Measurements from ENCODE around the gene GPC3. TPM values are rescaled to one million over a fixed set of nuclear protein-coding genes. Genes with fewer than 3 reads are reported as not detected.

The GPC3 gene
- total RNA-seq, 2 experiments from 2014 or later = 0.43 to 0.49 TPM

DNA sequence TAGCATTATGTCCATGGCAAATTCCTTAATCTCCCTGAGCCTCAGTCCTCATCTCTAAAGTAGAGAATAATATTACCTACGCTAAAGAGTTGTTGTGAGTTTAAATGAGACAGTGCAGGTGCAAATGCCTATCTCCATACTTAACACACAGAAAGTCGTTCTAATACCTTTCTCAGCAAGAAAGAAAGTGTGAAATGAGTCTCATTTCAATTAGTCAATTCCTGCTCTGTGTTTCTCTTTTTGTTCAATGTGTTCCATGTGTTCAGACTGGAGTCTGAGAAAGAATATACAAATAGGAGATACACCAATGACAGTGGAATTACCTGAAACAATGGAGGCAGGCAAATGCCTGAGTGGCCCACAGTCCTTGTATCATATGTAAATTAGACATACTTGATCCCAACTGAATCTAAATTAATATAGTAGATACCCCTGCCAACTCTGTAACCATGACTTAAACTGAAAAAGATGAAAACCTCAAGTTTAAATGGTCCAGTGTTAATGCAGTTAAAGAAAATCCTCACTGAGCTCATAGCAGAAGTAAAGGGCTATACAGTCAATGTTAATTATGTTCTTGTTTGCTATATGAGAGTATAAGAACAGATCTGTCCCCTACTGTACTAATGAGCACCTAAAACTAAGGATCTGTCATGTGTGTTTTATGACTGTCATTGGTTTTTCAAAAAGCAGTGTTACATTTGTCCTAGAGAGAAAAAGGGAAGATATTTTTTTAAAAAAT lies 68.2 kb downstream of the GPC3 start:
- DNase-seq = no peak
- peaks cover 5% of the 10 kb centered on the region for H3K4me1 Mint-ChIP-seq (ENCODE audit: low read depth)
- no peaks in the 10 kb centered on the region for H3K9me3 Mint-ChIP-seq
- CTCF ChIA-PET = no interaction called here
- H3K4me3 Mint-ChIP-seq = no peak overlapping the region
- no peaks in the 10 kb centered on the region for H3K36me3 Mint-ChIP-seq (ENCODE audit: low read depth)
- no peaks in the 10 kb centered on the region for H3K27me3 Mint-ChIP-seq (ENCODE audit: low read depth)
- intact Hi-C loops (cut with micrococcal nuclease) = no loop called here
- no peak overlapping the region for H3K27ac Mint-ChIP-seq

DNA sequence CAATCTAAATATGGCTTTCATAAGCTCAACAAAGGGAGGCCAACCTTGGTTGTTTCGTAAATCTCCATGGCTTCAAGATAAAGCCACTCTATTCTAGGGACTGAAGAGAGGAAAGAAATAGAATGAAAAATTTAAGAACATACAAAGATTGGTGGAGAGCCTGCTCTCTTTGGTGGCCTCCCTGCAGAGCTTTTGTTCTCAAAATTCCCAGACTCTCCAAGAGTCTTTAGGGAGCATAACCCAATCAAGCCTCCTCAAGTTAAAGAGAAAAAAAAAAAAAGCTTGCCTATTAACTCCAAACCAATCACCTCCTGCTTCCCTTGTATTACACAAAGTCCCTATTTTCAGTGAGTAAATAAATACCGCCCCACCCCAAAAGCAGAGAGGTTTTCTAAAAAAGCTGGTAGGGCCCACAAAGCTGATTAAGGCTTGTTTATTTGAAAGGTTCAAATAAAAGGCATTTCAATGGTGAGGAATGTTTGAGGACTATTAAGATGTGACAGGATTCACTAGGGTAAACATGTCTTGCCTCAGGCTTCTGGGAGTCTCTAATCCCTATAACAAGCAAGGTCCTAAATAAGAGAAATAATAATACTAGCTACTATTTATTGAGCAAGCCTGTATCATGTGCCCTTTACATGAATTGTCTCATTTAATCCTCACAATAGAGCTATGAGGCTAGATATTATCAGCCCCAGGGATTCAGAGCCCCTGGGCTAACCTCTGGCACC lies 71.6 kb downstream of the GPC3 start:
- CTCF ChIA-PET = interaction anchor here (0.7 to 1.0 kb wide), 2 partner anchors 8 to 230 kb away, joined by 3 read pairs; no protein-coding TSS in a partner anchor
- Mint-ChIP-seq H3K9me3 (no peaks in the 10 kb centered on the region), H3K4me3 (no peak overlapping the region), H3K27me3 (ENCODE audit: low read depth) (no peaks in the 10 kb centered on the region), H3K36me3 (ENCODE audit: low read depth) (no peaks in the 10 kb centered on the region), H3K4me1 (ENCODE audit: low read depth) (no peaks in the 10 kb centered on the region), H3K27ac (no peak overlapping the region)
- intact Hi-C loops (cut with micrococcal nuclease) = no loop called here
- no peak for DNase-seq

- no peak overlapping the region for H3K4me3 Mint-ChIP-seq
- H3K27me3 Mint-ChIP-seq (ENCODE audit: low read depth) = no peaks in the 10 kb centered on the region
- H3K9me3 Mint-ChIP-seq = no peaks in the 10 kb centered on the region
- intact Hi-C loops (cut with micrococcal nuclease) = no loop called here
- H3K36me3 Mint-ChIP-seq (ENCODE audit: low read depth) = no peaks in the 10 kb centered on the region
- no peak overlapping the region for H3K27ac Mint-ChIP-seq
- DNase-seq = no peak
- no peaks in the 10 kb centered on the region for H3K4me1 Mint-ChIP-seq (ENCODE audit: low read depth)
- CTCF ChIA-PET = interaction anchor here (1.0 kb wide), 1 partner anchor 9 kb away, joined by 3 read pairs; no protein-coding TSS in a partner anchor
Measured at GRCh38 chrX:133913009-133913408, 72.4 kb downstream of the GPC3 start.

- intact Hi-C loops (cut with micrococcal nuclease) = no loop called here
- H3K27ac Mint-ChIP-seq = no peak overlapping the region
- CTCF ChIA-PET = interaction anchor here (0.6 kb wide), 1 partner anchor 275 kb away, joined by 4 read pairs; no protein-coding TSS in a partner anchor
- no peaks in the 10 kb centered on the region for H3K36me3 Mint-ChIP-seq (ENCODE audit: low read depth)
- no peak for DNase-seq
- H3K27me3 Mint-ChIP-seq (ENCODE audit: low read depth) = no peaks in the 10 kb centered on the region
- no peak overlapping the region for H3K4me3 Mint-ChIP-seq
- no peaks in the 10 kb centered on the region for H3K4me1 Mint-ChIP-seq (ENCODE audit: low read depth)
- no peaks in the 10 kb centered on the region for H3K9me3 Mint-ChIP-seq
Measured at GRCh38 chrX:133911825-133912495, 73.4 kb downstream of the GPC3 start.

GRCh38 chrX:133910539-133910938 lies 74.9 kb downstream of the GPC3 start:
- Mint-ChIP-seq H3K4me1 (ENCODE audit: low read depth) (no peaks in the 10 kb centered on the region), H3K27ac (no peak overlapping the region), H3K4me3 (no peak overlapping the region), H3K27me3 (ENCODE audit: low read depth) (no peaks in the 10 kb centered on the region), H3K36me3 (ENCODE audit: low read depth) (no peaks in the 10 kb centered on the region), H3K9me3 (no peaks in the 10 kb centered on the region)
- CTCF ChIA-PET = no interaction called here
- DNase-seq = no peak
- intact Hi-C loops (cut with micrococcal nuclease) = no loop called here

DNA sequence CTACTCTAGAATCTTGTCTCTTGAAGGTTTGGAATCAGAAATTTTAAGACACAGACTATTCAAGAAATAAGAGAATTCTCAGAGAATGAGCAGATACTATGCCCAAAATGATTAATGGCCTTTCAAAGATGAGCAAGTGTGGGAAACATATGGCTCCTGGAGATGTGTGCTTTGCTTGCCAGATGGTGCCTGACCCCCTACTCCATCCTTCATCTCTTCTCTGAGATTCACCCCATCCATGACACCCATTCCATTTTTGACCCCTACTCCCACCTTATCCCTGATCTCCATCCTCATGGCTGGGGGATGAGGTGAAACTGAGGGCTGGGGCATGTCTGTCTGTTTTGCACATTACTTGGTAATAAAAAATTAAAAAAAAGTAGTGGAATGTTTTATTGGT lies 75.5 kb downstream of the GPC3 start:
- Mint-ChIP-seq H3K9me3 (no peaks in the 10 kb centered on the region), H3K27me3 (ENCODE audit: low read depth) (no peaks in the 10 kb centered on the region), H3K4me1 (ENCODE audit: low read depth) (no peaks in the 10 kb centered on the region), H3K27ac (no peak overlapping the region), H3K36me3 (ENCODE audit: low read depth) (no peaks in the 10 kb centered on the region), H3K4me3 (no peak overlapping the region)
- no peak for DNase-seq
- CTCF ChIA-PET = no interaction called here
- intact Hi-C loops (cut with micrococcal nuclease) = no loop called here

DNA sequence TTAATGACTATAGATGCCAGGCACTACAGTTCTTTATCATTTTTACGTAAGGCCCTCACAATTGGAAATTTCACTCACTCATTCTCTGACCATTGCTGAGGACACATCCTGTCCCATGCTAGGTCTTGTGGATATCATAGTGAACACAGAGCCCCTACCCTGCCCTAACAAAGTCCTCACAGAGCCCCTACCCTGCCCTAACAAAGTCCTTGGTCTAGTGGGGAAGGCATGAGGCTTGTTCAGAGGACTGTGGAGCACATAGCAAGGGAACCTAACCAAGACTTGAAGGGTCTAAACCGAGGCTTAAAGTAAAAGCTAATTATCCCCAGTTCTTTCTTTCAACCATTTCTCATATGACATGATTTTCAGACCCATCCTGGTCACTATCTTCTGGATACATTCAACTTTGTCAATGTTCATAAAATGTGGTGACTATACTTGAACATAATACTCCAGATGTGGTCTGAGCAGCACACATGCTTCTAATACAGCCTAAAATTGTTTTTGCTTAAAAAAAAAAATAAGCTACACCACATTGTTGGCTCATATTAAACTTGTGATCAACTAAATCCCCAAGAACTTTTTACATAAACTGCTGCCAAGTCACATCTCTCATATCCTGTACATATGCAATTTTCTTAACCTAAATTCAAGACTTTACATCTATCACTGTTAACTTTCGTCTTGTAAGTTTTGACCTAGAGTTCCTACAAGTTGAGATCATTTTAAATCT lies 77.0 kb downstream of the GPC3 start:
- CTCF ChIA-PET = no interaction called here
- Mint-ChIP-seq H3K36me3 (ENCODE audit: low read depth) (no peaks in the 10 kb centered on the region), H3K27ac (no peak overlapping the region), H3K27me3 (ENCODE audit: low read depth) (no peaks in the 10 kb centered on the region), H3K9me3 (no peaks in the 10 kb centered on the region), H3K4me1 (ENCODE audit: low read depth) (no peaks in the 10 kb centered on the region), H3K4me3 (no peak overlapping the region)
- intact Hi-C loops (cut with micrococcal nuclease) = no loop called here
- no peak for DNase-seq

DNA sequence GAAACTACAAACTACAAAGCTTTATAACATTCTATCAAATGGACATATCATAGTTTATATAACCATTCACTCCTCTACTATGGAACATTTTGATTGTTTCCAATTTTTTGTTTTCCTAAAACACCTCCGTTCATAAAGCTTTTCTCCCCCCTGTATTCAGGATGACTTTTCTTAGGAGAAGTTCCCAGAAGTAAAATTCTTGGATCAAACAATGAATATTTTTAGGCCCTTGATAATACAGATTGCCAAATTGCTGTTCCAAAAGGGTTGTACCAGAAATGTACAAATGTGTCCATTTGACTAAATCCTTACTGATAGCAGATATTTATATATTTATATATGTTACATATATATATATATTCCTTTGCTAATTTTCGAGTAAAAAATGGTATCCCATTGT lies 77.8 kb downstream of the GPC3 start:
- Mint-ChIP-seq H3K27ac (no peak overlapping the region), H3K4me1 (ENCODE audit: low read depth) (no peaks in the 10 kb centered on the region), H3K4me3 (no peak overlapping the region), H3K27me3 (ENCODE audit: low read depth) (no peaks in the 10 kb centered on the region), H3K36me3 (ENCODE audit: low read depth) (no peaks in the 10 kb centered on the region), H3K9me3 (no peaks in the 10 kb centered on the region)
- CTCF ChIA-PET = interaction anchor here (1.2 kb wide), 1 partner anchor 13 kb away, joined by 3 read pairs; no protein-coding TSS in a partner anchor
- intact Hi-C loops (cut with micrococcal nuclease) = no loop called here
- no peak for DNase-seq

GRCh38 chrX:133905305-133905704 lies 80.1 kb downstream of the GPC3 start:
- Mint-ChIP-seq H3K4me1 (ENCODE audit: low read depth) (no peaks in the 10 kb centered on the region), H3K27ac (no peak overlapping the region), H3K27me3 (ENCODE audit: low read depth) (no peaks in the 10 kb centered on the region), H3K4me3 (no peak overlapping the region), H3K9me3 (no peaks in the 10 kb centered on the region), H3K36me3 (ENCODE audit: low read depth) (no peaks in the 10 kb centered on the region)
- intact Hi-C loops (cut with micrococcal nuclease) = no loop called here
- DNase-seq = no peak
- CTCF ChIA-PET = no interaction called here

DNA sequence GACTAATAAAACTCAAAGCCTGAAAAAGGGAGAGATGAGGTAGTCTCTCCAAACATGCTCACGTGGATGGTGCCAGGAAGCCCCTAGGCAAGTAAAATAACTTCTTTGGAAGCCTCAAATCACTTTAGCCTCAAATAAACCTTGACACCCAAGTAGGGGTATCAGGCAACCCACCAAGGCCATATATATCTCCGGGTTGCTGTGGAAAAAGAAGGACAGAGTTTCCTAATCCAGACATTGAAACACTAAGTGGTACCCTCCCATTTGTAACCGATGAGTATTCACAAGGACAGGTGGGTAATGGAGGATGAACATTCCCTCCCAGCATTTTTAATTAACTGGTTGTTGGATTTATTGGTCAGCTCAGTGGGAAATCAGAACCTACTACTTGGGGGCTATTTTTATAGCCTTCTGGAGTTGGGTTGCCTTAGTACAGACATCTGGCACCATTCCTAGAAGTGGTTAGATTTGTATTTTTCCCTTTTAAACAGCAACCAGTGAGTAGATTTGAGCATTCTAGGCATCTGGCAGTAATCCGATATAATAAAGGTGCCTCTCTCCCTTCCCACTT lies 87.7 kb downstream of the GPC3 start:
- Mint-ChIP-seq H3K27me3 (ENCODE audit: low read depth) (peaks cover 2% of the 10 kb centered on the region), H3K9me3 (no peaks in the 10 kb centered on the region), H3K4me3 (no peak overlapping the region), H3K27ac (no peak overlapping the region), H3K36me3 (ENCODE audit: low read depth) (no peaks in the 10 kb centered on the region), H3K4me1 (ENCODE audit: low read depth) (no peaks in the 10 kb centered on the region)
- intact Hi-C loops (cut with micrococcal nuclease) = no loop called here
- CTCF ChIA-PET = no interaction called here
- DNase-seq = no peak

- no peak for DNase-seq
- H3K4me3 Mint-ChIP-seq = no peak overlapping the region
- CTCF ChIA-PET = interaction anchor here (0.9 kb wide), 1 partner anchor 12 kb away, joined by 5 read pairs; no protein-coding TSS in a partner anchor
- H3K4me1 Mint-ChIP-seq (ENCODE audit: low read depth) = no peaks in the 10 kb centered on the region
- no peak overlapping the region for H3K27ac Mint-ChIP-seq
- no peaks in the 10 kb centered on the region for H3K27me3 Mint-ChIP-seq (ENCODE audit: low read depth)
- no peaks in the 10 kb centered on the region for H3K9me3 Mint-ChIP-seq
- intact Hi-C loops (cut with micrococcal nuclease) = no loop called here
- H3K36me3 Mint-ChIP-seq (ENCODE audit: low read depth) = no peaks in the 10 kb centered on the region
Measured at GRCh38 chrX:133892337-133892736, 93.1 kb downstream of the GPC3 start.

DNA sequence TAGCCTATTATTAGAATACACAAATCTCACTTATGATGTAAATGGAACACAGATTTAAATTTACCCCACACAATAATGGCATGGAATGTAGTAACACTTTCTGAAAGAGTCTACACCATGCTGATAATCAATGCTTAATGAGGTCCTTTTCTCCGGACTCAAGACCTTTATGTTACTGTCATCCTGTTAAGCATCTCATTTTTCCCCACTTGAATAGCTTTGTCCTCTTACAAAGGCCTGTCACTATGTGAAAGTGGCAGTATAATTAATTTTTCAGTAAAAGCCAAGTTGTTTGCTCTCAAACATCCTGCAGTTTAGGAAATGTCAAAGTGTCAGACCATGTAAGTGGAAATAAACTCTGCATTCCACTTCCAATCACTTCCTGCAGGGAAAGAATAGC lies 96.4 kb downstream of the GPC3 start:
- intact Hi-C loops (cut with micrococcal nuclease) = no loop called here
- no peak overlapping the region for H3K27ac Mint-ChIP-seq
- no peak overlapping the region for H3K4me3 Mint-ChIP-seq
- no peaks in the 10 kb centered on the region for H3K36me3 Mint-ChIP-seq (ENCODE audit: low read depth)
- H3K4me1 Mint-ChIP-seq (ENCODE audit: low read depth) = no peaks in the 10 kb centered on the region
- H3K27me3 Mint-ChIP-seq (ENCODE audit: low read depth) = no peaks in the 10 kb centered on the region
- H3K9me3 Mint-ChIP-seq = no peaks in the 10 kb centered on the region
- CTCF ChIA-PET = interaction anchor here (0.6 kb wide), 1 partner anchor 15 kb away, joined by 4 read pairs; no protein-coding TSS in a partner anchor
- DNase-seq = no peak
